NOMO-1 treated with dmso at 0.1 percent for 144 hours (cell line): Measurements from ENCODE around the gene MICAL2.
A peak's percentile ranks its signal among the peaks of the same experiment; 100 is the strongest.

Source experiments
- DNase-seq: peaks from one replicate; lab custom pipeline; 2025; ENCODE audit not compliant: unreplicated experiment; lab: John Stamatoyannopoulos, UW

MICAL2 gene

GRCh38 chr11:12075822-12076821 is 34.3 kb upstream of the MICAL2 start:
- DNase-seq: no peak

DNA sequence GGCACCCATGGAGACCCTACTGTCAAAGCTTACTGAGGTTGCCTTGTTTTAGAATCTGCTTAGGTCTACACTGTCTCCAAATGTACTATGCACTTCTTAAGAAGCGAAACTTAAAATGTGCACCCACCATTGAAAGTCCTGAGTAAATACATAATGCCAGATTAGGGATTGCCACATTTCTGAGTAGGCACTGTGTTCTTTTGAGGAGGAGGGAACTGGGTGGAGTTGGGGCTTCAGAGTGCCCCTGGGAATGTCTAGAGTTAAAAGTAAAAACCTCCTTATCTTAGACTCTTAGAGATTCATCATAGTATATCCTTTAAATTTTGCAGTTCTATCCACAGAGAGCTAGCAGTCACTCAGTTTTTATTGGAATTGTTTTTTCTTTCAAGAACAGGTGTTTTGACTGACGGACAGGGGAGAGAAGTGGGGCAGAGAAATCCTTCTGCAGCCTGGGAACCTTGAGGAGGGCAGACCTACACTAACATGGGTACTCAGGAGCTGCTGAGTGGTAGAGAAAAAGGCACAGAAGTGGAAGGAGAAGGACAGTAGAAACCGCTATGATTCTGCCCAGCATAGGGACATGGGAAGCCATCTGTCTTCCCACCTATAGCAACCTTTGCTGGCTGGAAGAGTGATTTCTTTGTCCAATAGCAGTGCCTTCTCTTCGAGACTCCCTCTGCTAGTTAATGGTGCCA is 33.4 kb upstream of the MICAL2 start:
- no peak for DNase-seq

DNA sequence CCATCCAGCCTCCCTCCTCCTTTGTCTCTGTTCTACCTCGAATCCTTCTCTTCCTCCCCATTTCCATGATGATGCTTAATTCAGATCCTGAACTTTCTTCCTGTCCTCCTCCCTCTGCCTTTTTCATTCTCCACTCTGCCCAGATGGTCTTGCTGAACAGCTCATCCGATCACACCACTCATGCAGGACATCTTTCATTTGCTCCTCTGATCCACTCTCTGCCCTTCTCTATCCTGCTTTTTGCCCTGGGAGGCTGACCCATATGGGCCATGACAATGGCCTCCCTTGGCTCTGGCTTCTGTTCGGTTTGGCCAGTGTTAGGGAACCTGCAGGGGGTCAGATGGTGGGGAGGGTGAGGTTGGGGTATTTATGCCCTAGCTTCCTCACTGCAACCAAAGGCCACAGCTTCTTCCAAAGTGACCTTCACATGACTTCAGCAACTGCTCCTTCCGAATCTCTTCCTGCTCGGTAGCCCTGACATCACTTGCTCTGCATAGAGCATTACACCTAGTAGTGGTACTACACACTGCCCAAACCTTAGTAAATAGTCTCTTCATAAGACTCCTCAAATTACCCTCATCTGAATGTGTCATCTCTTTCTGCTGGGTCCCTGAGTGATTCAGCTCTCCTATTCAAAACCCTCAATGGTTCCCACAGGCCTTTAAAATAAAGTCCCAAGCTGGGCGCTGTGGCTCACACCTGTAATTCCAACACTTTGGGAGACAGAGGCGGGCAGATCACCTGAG is 32.7 kb upstream of the MICAL2 start:
- DNase-seq: no peak

DNA sequence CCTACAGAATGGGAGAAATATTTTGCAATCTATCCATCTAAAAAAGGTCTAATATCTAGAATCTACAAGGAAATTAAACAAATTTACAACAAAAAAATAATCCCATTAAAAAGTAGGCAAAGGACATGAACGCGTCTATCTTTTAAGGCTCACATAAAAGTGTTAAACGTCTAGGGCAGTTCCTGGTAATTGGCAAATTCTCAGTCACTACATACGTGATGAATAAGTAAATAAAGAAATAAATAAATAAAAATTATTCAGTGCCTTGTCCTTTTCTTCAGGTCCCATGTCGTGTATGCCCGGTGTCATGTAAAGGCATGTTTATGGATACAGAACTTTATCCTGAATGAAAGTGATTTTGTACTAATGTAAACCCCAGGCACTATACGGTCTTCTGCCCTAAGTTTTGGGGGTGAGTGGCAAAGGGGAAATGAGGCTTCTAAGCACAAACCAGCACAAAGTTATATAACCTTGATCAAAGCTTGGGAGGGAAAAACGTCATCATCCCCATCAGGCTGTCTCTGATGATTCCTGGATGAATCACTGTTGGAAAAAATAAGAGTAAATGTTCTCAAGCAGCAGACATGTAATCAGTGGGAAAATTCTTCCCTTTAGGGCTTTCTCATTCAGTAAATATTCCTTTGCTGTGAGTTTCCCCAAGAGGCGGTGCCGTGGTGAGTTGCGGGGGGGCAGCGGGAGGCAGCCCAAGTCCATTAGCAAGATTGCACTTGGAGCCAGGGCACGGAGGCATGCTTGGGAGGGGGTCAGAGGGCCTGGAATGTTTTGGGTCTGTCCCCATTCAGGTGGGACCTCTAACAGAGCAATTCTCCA is 30.4 kb upstream of the MICAL2 start:
- no peak for DNase-seq

DNA sequence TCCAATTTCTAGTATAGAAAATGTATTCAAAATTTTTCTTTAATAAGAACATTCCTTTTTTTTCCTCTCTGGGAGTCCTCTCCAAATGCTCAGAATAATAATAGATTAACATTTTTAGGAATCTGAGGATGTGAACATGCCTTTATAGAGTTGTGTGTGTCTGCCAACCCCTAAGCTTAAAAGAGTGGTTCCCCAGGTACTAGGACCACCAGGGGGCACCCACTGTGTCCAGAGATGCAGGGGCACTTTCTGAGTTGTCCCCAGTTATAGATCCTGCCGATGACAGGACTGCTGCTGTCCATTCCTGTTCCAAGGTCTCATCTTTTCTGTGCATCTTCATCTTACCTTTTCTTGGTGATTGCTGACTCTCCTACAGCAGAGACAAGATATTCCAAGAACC is 27.0 kb upstream of the MICAL2 start:
- no peak for DNase-seq

DNA sequence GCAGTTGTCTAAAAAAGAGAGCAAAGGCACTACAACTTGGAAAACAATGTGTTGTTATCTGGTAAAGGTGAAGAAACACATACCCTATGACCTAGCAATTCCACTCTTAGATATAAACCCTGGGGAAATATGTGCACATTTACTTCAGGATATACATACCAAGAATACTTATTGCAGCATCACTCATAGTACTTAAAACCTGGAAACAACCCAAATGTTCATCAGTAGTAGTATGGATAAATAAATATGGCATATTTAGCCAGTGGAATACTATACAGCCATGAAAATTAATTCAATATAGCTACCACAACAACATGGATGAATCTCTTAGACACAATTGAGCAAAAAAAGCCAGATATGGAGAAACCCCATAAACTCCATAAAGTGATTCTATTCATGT is 26.1 kb upstream of the MICAL2 start:
- no peak for DNase-seq

- no peak for DNase-seq
These were observed 24.8 kb upstream of the MICAL2 start for GRCh38 chr11:12085371-12086251.

GRCh38 chr11:12086271-12087074 is 23.9 kb upstream of the MICAL2 start:
- DNase-seq: no peak

DNA sequence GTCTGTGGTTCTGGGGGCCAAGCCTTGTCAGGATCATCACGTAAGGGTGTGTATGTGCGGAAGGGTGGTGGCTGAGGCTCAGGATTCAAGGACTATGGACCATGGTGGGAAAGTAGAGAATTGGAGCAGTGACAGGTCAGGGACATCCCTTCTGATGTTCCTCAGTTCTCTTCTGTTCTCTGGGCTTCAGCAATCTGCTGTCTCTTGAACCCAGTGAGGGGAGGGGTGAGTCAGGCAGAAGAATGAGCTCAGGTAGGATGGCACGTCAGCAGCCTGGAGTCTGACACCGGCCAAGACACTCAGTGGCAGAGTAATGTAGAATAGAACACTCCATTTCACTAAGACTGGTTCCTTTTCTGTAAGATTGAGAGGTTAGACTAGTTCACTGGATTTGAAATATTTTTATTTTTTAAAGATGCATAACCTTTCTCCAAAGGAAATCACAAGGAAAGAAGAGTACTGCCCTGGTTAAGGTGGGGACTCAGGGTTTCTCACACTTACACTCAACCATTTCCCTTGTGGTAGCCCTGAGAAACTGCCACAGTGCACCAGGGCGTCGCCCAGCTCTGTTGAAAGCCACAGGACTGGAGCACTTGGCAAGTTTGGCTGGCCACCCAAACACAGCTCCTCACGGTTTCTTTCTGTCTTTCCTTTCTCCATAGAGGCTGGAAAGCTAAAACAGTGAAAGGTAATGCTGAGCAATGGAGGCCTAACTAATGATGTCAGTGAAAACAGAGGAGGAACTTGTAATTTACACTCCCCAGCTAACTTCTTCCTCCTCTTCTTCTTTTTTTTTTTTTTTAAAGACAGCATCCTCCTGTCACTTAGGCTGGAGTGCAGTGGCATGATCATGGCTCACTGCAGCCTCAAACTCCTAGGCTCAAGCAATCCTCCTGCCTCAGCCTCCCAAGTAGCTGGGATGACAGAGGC is 23.1 kb upstream of the MICAL2 start:
- DNase-seq: peak; percentile 33

DNA sequence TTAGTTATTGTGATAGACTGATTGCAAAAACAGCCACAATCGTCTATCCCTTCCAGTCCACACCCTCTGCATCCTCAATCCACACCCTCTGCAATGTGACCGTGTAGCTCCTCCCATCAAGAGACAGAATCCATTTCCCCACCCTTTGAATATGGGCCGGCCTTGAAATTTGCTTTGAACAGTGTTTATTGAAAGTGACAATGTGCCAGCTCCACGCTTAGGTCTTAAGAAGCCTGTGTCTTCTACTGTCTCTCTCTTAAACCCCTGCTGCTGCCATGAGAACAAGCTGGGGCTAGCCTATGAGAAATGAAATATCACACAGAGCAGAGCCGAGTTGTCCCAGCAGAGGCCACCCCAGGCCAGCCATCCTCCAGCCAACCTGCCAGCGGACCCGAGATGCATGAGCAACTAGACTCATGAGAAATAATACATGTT is 22.3 kb upstream of the MICAL2 start:
- no peak for DNase-seq

GRCh38 chr11:12088531-12088930 is 21.9 kb upstream of the MICAL2 start:
- no peak for DNase-seq

DNA sequence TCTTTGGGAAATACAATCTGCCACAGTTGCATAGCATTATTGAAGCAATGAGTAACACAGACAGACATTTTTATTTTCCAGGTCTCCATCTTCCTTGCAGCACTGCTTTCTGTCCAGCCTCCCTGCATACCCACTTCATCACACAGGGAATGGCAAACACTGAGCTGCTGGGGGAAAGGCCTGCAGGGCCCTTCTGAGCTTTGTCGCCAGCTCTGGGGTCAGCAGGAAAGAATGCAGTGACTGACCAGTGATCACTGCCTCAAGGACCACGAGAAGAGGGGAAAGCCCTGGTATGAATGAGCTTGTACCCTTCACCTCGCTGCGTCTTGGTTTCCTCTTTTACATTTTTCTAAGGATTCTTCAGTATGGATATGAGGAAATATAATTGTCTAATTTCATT is 21.3 kb upstream of the MICAL2 start:
- no peak for DNase-seq

DNA sequence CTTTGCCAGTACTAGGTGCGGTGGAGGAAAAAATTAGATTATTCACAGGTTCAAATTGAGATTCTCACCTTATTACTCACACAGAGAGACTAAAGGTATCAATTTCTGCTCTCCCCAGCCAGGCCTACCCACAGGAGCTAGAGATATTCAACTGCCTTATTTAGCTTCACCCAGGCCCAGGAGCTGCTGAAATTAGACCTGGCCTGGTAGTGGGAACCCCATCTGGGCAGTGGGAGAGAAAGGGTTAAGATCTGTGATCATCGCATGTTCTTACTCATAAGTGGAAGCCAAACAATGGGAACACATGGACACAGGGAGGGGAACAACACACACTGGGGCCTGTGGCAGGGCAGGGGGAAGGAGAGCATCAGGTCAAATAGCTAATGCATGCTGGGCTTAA is 20.9 kb upstream of the MICAL2 start:
- DNase-seq: no peak

DNA sequence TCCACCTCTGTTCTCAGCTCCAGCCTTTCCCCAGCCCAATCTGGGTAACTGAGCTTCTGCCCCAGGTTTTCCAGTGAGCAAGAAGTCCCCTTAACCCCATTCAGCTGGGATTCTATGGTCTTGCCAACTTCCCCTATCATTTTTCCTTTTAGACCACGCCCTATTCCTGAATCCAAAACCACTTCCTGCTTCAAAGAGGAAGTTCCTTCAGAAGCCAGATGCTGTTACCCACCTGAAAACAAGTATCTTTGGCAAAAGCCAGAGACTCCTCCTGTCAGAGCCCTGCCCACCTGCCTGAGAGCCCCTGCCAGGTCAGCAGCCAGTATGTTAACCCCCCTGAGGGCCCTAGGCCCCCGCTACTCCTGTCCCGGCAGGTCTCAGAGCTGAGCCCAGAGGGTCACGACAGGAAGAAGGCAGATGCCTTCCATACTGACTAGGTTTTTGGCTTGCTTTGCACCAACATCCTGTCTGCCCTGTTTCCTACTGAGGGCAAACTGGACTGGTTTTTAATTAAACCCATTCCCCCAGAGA is 20.3 kb upstream of the MICAL2 start:
- peak; percentile 35 for DNase-seq

- no peak for DNase-seq
These were observed 19.6 kb upstream of the MICAL2 start for GRCh38 chr11:12090761-12091258.

- DNase-seq: no peak
These were observed 18.3 kb upstream of the MICAL2 start for GRCh38 chr11:12091956-12092558.

- DNase-seq: no peak
These were observed 17.7 kb upstream of the MICAL2 start for GRCh38 chr11:12092714-12093113.
